ENCODE results near the gene BEGAIN.

GRCh38 chr14:100526632-100527031 is 60.6 kb downstream of the BEGAIN start:
- TF ChIP-seq, protein P1, sequence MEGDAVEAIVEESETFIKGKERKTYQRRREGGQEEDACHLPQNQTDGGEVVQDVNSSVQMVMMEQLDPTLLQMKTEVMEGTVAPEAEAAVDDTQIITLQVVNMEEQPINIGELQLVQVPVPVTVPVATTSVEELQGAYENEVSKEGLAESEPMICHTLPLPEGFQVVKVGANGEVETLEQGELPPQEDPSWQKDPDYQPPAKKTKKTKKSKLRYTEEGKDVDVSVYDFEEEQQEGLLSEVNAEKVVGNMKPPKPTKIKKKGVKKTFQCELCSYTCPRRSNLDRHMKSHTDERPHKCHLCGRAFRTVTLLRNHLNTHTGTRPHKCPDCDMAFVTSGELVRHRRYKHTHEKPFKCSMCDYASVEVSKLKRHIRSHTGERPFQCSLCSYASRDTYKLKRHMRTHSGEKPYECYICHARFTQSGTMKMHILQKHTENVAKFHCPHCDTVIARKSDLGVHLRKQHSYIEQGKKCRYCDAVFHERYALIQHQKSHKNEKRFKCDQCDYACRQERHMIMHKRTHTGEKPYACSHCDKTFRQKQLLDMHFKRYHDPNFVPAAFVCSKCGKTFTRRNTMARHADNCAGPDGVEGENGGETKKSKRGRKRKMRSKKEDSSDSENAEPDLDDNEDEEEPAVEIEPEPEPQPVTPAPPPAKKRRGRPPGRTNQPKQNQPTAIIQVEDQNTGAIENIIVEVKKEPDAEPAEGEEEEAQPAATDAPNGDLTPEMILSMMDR (conservative IDR thresholded peaks at IDR 0.05; ENCODE audit: low read length): no peak
- no peak for TF ChIP-seq EZH2phosphoT487 (IDR thresholded peaks at IDR 0.05; ENCODE audit: borderline replicate concordance, low read depth, low read length)
